Posterior vena cava (tissue), 2 donors: Measurements from ENCODE around the gene RRM1. TPM values are rescaled to one million over a fixed set of nuclear protein-coding genes. Genes with fewer than 3 reads are reported as not detected.
"Not testable (repeated sequence)": the region's sequence is repeated elsewhere in the genome, so short reads cannot be mapped to it uniquely, and the experiment has no call there.

Source experiments
- DNase-seq: peaks from one replicate; pipeline ENCODE4 v3.0.0-alpha.2; 2020; ENCODE audit warnings: low spot score
- intact Hi-C, 2 donors: fragments of 100-400 bp; cut with DNase I; formaldehyde crosslinking; loops; one replicate each; pipeline versions ENCODE4 v1.14.1 to v1.14.2; 2022 to 2023
- total RNA-seq, 2 donors: library from RNA; stranded (reverse); fragmentation: NEBNext Ultra II Directional; extraction: Animal tissue kit (Norgen Biotek cat#: 25700); gene quantifications; one replicate each; pipeline ENCODE4 v1.2.1, GENCODE V29; 2021
- donor health status: DM: yes; HTN: yes; CAD: no.
- donor health status: DM: yes; HTN: yes; CAD: no.

The RRM1 gene
- total RNA-seq, 2 donors from 2014 or later: 25.6 to 35.7 TPM

DNA sequence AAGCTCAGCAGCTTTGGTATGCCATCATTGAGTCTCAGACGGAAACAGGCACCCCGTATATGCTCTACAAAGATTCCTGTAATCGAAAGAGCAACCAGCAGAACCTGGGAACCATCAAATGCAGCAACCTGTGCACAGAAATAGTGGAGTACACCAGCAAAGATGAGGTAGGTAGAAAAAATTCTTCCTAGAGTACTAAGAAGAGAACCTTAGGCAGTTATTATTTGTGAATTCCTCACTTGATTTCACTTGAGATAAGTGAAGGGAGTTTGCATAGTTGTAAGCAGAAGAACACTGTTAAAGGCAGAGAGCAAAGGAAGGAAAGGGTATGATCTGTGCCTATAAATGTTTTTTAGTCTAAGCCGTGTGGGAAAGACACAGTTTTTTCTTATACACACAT is 28.6 kb downstream of the RRM1 start:
- DNase-seq: no peak
- intact Hi-C loops: no loop called here

- intact Hi-C loops: no loop called here
- DNase-seq: no peak
These were observed 30.5 kb downstream of the RRM1 start for GRCh38 chr11:4125141-4125540.

- DNase-seq: no peak
- intact Hi-C loops: no loop called here
These were observed 32.8 kb downstream of the RRM1 start for GRCh38 chr11:4127357-4127756.

DNA sequence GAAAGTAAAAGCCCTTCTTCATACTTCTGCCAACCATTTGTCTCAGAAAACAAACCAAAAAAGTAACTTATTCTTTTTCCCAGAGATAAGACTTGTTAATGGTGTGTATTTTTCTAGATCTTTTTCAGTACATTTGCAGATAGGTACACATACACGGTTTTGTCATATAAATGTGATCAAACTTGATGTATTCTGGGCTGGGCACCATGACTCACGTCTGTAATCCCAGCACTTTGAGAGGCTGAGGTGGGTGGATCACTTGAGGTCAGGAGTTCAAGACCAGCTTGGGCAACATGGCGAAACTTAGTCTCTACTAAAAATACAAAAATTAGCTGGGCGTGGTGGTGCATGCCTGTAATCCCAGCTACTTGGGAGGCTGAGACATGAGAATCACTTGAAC is 35.6 kb downstream of the RRM1 start:
- intact Hi-C loops, DNase-seq: not testable (repeated sequence)

DNA sequence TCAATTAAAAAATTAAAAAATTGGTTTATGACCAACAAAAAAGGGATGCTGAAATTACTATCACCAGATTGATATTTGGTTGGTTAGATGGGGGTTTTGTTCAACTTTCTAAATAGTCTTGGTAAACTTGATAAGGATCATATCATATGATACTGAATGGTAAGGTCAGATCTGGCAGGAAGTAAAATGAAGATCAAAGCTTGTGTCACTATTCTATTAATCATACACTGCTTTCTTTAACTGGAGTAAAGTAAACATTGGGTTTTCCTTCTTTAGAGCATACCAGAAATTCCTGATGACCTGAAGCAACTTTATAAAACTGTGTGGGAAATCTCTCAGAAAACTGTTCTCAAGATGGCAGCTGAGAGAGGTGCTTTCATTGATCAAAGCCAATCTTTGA is 40.2 kb downstream of the RRM1 start:
- intact Hi-C loops: no loop called here
- DNase-seq: no peak

DNA sequence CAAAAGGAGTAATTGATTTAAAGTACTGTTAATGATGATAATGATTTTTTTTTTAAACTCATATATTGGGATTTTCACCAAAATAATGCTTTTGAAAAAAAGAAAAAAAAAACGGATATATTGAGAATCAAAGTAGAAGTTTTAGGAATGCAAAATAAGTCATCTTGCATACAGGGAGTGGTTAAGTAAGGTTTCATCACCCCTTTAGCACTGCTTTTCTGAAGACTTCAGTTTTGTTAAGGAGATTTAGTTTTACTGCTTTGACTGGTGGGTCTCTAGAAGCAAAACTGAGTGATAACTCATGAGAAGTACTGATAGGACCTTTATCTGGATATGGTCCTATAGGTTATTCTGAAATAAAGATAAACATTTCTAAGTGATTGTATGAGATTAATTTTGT is 43.9 kb downstream of the RRM1 start:
- intact Hi-C loops: no loop called here

DNA sequence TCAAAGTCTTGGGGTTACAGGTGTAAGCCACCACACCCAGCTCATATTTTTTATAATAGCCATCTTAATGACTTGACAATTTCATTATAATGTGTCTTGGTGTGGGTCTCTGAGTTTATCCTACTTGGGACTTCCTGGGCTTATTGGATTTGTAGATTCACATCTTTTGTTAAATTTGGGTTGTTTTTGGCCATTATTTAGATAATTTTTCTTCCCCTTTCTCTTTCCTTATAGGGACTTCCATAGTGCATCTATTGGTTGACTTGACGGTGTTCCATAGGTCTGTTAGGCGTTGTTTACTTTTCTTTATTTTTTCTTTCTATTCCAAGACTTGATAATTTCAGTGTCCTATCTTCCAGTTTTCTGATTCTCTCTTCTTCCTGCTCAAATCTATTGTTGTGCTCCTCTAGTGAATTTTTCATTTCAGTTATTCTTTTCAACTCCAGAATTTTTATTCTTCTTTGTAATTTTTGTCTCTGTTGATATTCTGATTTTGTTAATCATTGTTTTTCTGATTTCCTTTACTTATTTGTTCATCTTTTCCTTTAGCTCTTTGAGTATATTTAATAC is 45.6 kb downstream of the RRM1 start:
- no peak for DNase-seq
- intact Hi-C loops: no loop called here

More for the DNA sequence above, 43.9 kb downstream of the RRM1 start:
- no peak for DNase-seq

GRCh38 chr11:4146070-4146771 is 51.6 kb downstream of the RRM1 start:
- no peak for DNase-seq
- intact Hi-C loops: no loop called here

DNA sequence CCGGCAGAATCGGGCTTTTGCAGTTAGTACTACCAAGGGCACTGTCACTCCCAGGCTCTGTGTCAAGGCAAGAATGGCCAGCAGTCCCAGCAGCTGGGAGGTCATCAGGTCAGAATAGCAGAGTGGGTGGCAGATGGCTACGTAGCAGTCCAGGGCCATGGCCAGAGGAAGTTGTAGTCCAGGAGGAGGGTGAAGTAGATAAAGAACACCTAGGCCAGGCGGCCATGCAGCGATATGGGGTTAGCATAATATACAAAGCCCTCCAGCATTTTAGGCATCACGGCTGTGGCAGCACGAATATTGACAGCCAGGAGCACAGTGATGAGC is 52.1 kb downstream of the RRM1 start:
- intact Hi-C loops: no loop called here
- DNase-seq: no peak

- intact Hi-C loops: no loop called here
- DNase-seq: no peak
These were observed 59.9 kb downstream of the RRM1 start for GRCh38 chr11:4154503-4154902.

DNA sequence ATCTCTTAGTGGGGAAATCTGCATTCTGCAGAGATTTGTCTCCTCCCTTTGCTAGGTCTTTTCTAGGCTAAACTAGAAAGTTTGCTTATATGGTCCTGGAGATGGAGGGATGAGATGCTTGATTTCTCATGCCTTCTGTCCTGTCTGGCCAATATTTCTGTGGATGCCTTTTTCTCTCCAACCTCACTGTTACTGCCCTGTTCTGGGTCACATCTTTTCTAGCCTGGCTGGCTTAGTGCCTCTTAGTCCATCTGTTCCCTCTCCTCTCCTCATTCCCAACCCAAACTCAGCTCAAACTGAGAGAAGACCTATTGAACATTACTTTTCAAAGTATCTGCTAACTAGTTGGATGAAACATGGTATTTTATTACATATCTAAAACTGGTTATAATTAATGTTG is 62.0 kb downstream of the RRM1 start:
- intact Hi-C loops: no loop called here
- DNase-seq: no peak

GRCh38 chr11:4158818-4159217 is 64.2 kb downstream of the RRM1 start:
- DNase-seq, intact Hi-C loops: not testable (repeated sequence)

DNA sequence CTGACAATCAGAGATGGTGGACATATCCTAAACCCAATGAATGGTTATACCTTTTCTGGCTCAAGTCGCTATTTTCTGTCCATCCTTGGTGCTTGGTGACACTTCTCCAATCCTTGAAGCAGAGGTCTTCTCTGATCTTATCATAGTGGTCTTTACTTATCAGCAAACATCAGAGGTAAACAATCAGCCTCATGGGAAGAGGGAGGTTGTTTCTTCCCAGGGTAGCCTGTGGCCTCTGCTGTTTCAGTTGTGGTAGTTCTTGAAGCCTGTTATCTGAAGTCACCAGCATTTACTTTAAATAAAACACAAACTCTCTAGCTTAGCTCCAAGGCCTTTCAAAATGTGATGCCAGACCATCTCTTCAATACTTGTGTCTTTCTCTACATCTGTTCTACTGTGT is 66.7 kb downstream of the RRM1 start:
- DNase-seq: no peak
- intact Hi-C loops: no loop called here

DNA sequence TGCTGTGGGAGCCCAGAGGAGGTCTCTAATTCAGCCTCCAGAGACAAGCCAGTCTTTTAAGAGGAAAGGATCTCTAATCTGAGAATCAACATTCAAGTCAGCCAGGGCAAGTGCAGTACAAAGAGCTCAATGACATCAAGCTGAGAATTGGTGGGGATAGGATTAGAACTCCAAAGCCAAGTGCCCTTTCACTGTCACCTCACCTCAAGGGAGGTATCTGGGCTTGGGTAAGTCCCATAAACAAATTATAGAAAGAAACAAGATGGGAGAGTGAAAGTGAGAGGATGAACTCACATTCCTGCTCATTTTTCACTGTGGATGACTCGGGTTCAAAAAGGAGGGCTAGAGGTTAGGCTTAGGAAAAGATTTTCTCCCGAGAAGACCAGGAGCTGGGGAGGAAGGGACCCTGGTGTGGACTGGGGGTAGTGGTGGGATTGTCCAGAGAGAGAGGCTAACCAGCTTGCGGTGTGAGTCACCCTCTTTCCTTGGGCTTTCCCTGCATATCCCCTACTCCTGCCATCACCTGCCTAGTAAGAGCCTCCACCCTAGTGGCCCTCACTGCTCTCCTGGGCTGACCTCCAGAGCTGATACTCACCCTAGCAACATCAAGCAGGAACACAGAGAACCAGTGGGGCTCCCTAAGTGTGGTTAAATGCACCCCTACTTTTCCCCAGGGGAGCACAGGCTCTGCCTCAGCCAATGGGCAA is 70.4 kb downstream of the RRM1 start:
- no peak for DNase-seq
- intact Hi-C loops: no loop called here

DNA sequence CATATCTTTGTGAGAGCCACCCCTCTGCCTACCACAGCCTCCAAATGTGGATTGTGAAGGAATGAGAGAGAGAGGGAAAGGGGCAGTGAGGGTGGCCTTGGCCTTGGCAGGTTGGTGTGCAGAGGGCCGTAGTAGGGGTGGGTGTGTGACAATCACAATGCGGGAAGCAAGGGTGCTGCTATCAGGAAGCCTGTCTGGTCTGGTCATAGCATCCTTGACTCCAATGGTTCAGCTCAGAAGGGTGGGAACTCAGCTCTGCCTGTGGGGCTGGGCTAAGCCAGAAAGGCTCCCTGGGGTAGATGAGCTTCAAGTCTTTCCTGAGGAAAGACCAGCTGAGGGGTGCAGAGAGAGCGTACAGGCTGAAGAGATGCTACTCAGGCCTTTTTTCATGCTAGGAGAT is 72.7 kb downstream of the RRM1 start:
- no peak for DNase-seq
- intact Hi-C loops: no loop called here

GRCh38 chr11:4167758-4168157 is 73.2 kb downstream of the RRM1 start:
- DNase-seq: no peak
- intact Hi-C loops: no loop called here

DNA sequence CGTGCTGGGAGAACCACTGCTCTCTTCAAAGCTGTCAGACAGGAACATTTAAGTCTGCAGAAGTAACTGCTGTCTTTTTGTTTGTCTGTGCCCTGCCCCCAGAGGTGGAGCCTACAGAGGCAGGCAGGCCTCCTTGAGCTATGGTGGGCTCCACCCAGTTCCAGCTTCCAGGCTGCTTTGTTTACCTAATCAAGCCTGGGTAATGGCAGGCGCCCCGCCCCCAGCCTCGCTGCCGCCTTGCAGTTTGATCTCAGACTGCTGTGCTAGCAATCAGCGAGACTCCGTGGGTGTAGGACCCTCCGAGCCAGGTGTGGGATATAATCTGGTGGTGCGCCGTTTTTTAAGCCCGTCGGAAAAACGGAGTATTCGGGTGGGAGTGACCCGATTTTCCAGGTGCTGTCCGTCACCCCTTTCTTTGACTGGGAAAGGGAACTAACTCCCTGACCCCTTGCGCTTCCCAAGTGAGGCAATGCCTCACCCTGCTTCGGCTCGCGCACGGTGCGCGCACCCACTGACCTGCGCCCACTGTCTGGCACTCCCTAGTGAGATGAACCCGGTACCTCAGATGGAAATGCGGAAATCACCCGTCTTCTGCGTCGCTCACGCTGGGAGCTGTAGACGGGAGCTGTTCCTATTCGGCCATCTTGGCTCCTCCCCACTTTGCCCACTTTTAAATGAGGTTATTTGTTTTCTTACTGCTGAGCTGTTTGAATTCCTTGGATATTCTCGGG is 81.2 kb downstream of the RRM1 start:
- DNase-seq, intact Hi-C loops: not testable (repeated sequence)

GRCh38 chr11:4178813-4179662 is 84.4 kb downstream of the RRM1 start:
- DNase-seq: no peak
- intact Hi-C loops: no loop called here

DNA sequence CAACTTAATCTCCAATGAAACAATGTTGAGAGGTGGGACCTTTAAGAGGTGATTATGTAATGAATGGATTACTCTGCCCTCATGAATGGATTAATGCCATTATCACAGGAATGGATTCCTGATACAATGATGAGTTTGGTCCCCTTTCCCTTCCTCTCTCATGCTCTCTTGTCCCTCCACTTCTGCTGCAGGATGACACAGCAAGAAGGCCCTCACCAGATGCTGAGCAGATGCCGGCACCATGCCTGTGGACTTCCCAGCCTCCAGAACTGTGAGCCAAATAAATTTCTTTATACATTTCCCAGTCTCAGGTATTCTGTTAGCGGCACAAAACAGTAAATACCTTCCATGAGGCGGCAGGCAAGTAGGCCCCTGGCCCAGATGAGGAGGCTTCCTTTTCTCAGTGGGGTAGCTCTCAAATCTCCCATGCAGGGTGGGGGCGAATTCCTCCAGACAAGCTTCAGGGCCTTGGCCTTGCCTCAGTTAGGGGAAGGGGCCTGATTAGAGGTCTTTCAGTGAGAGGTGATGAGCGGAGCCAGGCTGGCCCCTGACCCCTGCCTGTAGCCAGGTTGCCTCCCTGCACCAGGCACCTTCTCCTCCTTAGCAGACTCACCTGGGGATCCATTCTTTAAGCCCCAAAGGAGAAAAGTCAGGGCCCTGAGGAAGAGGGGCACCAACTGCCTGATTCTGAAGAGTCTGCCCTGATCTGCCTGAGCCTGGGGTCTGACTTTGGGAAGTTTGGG is 86.0 kb downstream of the RRM1 start:
- DNase-seq: no peak
- intact Hi-C loops: no loop called here
